GM19455 (cell line): ENCODE measurements around the gene TBXT.
"Not testable (repeated sequence)": the region's sequence is repeated elsewhere in the genome, so short reads cannot be mapped to it uniquely, and the experiment has no call there.

Experiments
- ATAC-seq: cut with Tn5 transposase; IDR thresholded peaks from one replicate; pipeline ENCODE4 v1.9.1; 2021; ENCODE audit not compliant: unreplicated experiment

The TBXT gene

GRCh38 chr6:166167801-166168615 is at the start of gene TBXT:
Gene TBXT, minus strand, starts transcription at chr6:166167851. Its CDS starts 260 bp downstream, at chr6:166167591.
- no peak for ATAC-seq

GRCh38 chr6:166207284-166207561 is 39.6 kb upstream of the TBXT start:
- no peak for ATAC-seq

GRCh38 chr6:166206510-166207283 is 39.0 kb upstream of the TBXT start:
- ATAC-seq: no peak

- ATAC-seq: no peak
Observed at GRCh38 chr6:166206066-166206465, 38.4 kb upstream of the TBXT start.

- ATAC-seq: no peak
Observed at GRCh38 chr6:166204852-166205650, 37.4 kb upstream of the TBXT start.

GRCh38 chr6:166203641-166204222 is 36.1 kb upstream of the TBXT start:
- no peak for ATAC-seq

GRCh38 chr6:166203003-166203640 is 35.5 kb upstream of the TBXT start:
- no peak for ATAC-seq

- ATAC-seq: peak; percentile 74
Observed at GRCh38 chr6:166202321-166202733, 34.7 kb upstream of the TBXT start.

- no peak for ATAC-seq
Observed at GRCh38 chr6:166201878-166202277, 34.2 kb upstream of the TBXT start.

GRCh38 chr6:166197361-166197760 is 29.7 kb upstream of the TBXT start:
- ATAC-seq: no peak

- no peak for ATAC-seq
Observed at GRCh38 chr6:166195860-166196238, 28.2 kb upstream of the TBXT start.

- no peak for ATAC-seq
Observed at GRCh38 chr6:166194914-166195859, 27.5 kb upstream of the TBXT start.

- no peak for ATAC-seq
Observed at GRCh38 chr6:166192557-166192956, 24.9 kb upstream of the TBXT start.

- no peak for ATAC-seq
Observed at GRCh38 chr6:166192136-166192535, 24.5 kb upstream of the TBXT start.

- ATAC-seq: no peak
Observed at GRCh38 chr6:166179704-166180103, 12.1 kb upstream of the TBXT start.

GRCh38 chr6:166176106-166176505 is 8.5 kb upstream of the TBXT start:
- no peak for ATAC-seq

GRCh38 chr6:166175093-166175492 is 7.4 kb upstream of the TBXT start:
- ATAC-seq: not testable (repeated sequence)

- ATAC-seq: no peak
Observed at GRCh38 chr6:166174031-166174430, 6.4 kb upstream of the TBXT start.

GRCh38 chr6:166173281-166173951 is 5.8 kb upstream of the TBXT start:
- no peak for ATAC-seq
